Trophoblast cell (in vitro differentiated cells and primary cell): Measurements from ENCODE around the gene APRT.

Experiments
- DNase-seq, 2 donors: peaks; one replicate each; pipeline ENCODE4 v3.0.0-alpha.2; 2016
- H2AFZ ChIP-seq: 2 replicates; pipeline ENCODE4 v1.6.1; 2013; ENCODE audit warnings: low read length, moderate library complexity, mild to moderate bottlenecking; ENCODE audit not compliant: insufficient read depth, poor library complexity
- H2AK5ac ChIP-seq: 2 replicates; pipeline ENCODE4 v1.6.1; 2013; ENCODE audit warnings: mild to moderate bottlenecking, low read length
- H2BK120ac ChIP-seq: 2 replicates; pipeline ENCODE4 v1.6.1; 2013; ENCODE audit warnings: low read length, mild to moderate bottlenecking, moderate library complexity; ENCODE audit not compliant: insufficient read depth, poor library complexity
- H2BK12ac ChIP-seq: 2 replicates; pipeline ENCODE4 v1.6.1; 2013; ENCODE audit warnings: mild to moderate bottlenecking, low read length, moderate library complexity
- H2BK5ac ChIP-seq: 2 replicates; pipeline ENCODE4 v1.6.1; 2013; ENCODE audit warnings: low read length, low read depth, moderate library complexity, mild to moderate bottlenecking; ENCODE audit not compliant: poor library complexity
- H3K14ac ChIP-seq: 2 replicates; pipeline ENCODE4 v1.6.1; 2013; ENCODE audit warnings: mild to moderate bottlenecking, low read length
- H3K18ac ChIP-seq: 2 replicates; pipeline ENCODE4 v1.6.1; 2013; ENCODE audit warnings: mild to moderate bottlenecking, low read length
- H3K23ac ChIP-seq: 2 replicates; pipeline ENCODE4 v1.6.1; 2013; ENCODE audit warnings: low read length
- H3K27ac ChIP-seq: 2 replicates; pipeline ENCODE4 v1.5.1; 2013; ENCODE audit warnings: low read depth, mild to moderate bottlenecking, inconsistent platforms, low read length, moderate library complexity
- H3K27me3 ChIP-seq: 2 replicates; pipeline ENCODE4 v1.6.1; 2013; ENCODE audit warnings: inconsistent platforms, mild to moderate bottlenecking, low read length, moderate library complexity; ENCODE audit not compliant: insufficient read depth
- H3K36me3 ChIP-seq, 2 experiments: 1 replicate in 1 of 2; 2 replicates in 1 of 2; pipeline ENCODE4 v1.6.1; 2013; ENCODE audit warnings: low read length in 2 of 2, mild to moderate bottlenecking in 2 of 2, moderate library complexity in 1 of 2; ENCODE audit not compliant: insufficient read depth in 2 of 2, control insufficient read depth in 1 of 2
- H3K4ac ChIP-seq: 2 replicates; pipeline ENCODE4 v1.6.1; 2013; ENCODE audit warnings: low read depth, mild to moderate bottlenecking, low read length, moderate library complexity
- H3K4me1 ChIP-seq, 2 experiments: 1 replicate in 1 of 2; 2 replicates in 1 of 2; pipeline ENCODE4 v1.6.1; 2013; ENCODE audit warnings: low read length in 2 of 2, mild to moderate bottlenecking in 2 of 2, moderate library complexity in 1 of 2; ENCODE audit not compliant: insufficient read depth in 2 of 2, control insufficient read depth in 1 of 2
- H3K4me2 ChIP-seq: 2 replicates; pipeline ENCODE4 v1.6.1; 2013; ENCODE audit warnings: inconsistent platforms, mild to moderate bottlenecking, low read length, moderate library complexity
- H3K4me3 ChIP-seq: 2 replicates; pipeline ENCODE4 v1.5.1; 2013; ENCODE audit warnings: mild to moderate bottlenecking, low read depth, low read length, inconsistent platforms
- H3K79me1 ChIP-seq: one replicate; pipeline ENCODE4 v1.6.1; 2013; ENCODE audit warnings: low read length
- H3K79me2 ChIP-seq: 2 replicates; pipeline ENCODE4 v1.6.1; 2013; ENCODE audit warnings: low read length, mild to moderate bottlenecking; ENCODE audit not compliant: control insufficient read depth, insufficient read depth, poor library complexity
- H3K9ac ChIP-seq: 2 replicates; pipeline ENCODE4 v1.6.1; 2013; ENCODE audit warnings: mild to moderate bottlenecking, low read length
- H3K9me3 ChIP-seq: 2 replicates; pipeline ENCODE4 v1.6.1; 2013; ENCODE audit warnings: low read depth, mild to moderate bottlenecking, control low read depth, inconsistent platforms, low read length; ENCODE audit not compliant: insufficient read depth
- H4K12ac ChIP-seq: 2 replicates; pipeline ENCODE4 v1.6.1; 2013; ENCODE audit warnings: low read depth, mild to moderate bottlenecking, low read length, moderate library complexity
- H4K8ac ChIP-seq: 2 replicates; pipeline ENCODE4 v1.6.1; 2013; ENCODE audit warnings: low read depth, mild to moderate bottlenecking, low read length, moderate library complexity
- H4K91ac ChIP-seq: one replicate; pipeline ENCODE4 v1.6.1; 2013; ENCODE audit warnings: low read depth, mild to moderate bottlenecking, low read length, moderate library complexity
- WGBS: extraction: QIAGEN DNeasy Blood & Tissue Kit; methylation state at CpG from one replicate; pipeline ENCODE4 v1.1.7; 2013; ENCODE audit warnings: missing lambda C conversion rate; ENCODE audit not compliant: insufficient read length, insufficient coverage; ENCODE audit errors: extremely low coverage; 5-methylcytosine and 5-hydroxymethylcytosine counted together

APRT gene

DNA sequence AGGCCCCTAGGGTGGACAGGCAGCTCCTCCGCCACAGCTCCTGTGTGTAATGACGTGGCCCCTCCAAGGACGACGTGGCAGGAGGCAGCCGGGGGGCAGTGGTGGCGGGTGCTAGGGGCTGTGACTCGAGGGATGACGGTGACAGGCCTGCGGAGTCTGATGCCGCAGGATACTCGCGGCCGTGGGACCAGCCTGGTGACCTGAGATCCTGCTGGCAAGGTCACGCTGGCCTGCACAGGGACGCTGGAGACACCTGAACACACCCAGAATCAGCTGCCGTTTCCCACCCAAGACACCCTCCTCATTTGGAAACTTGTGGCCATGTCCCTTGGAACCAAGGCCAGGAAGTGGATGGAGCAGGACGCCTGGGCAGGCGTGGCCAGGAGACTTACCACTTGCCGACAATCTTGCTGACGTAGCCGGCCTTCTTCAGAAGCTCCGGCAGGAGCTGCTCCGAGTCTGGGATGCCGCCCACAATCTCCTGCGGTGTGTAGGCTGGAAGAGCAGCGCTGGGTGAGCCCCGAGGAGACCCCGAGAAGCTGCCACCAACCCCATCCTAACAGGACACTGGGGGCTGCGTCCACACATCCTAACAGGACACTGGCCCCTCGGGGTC is 29.0 kb upstream of the APRT start:
- Histone ChIP-seq H3K27ac (no peak overlapping the region), H4K91ac (no peak overlapping the region), H3K23ac (no peak overlapping the region), H3K79me1 (no peaks in the 10 kb centered on the region), H3K18ac (no peak overlapping the region), H4K8ac (no peak overlapping the region), H2AFZ (no peak overlapping the region), H3K14ac (no peak overlapping the region), H4K12ac (no peak overlapping the region), H2BK120ac (no peak overlapping the region), H3K9me3 (no peaks in the 10 kb centered on the region), H3K4me1 (no peaks in the 10 kb centered on the region), H2AK5ac (no peak overlapping the region), H2BK12ac (no peak overlapping the region), H3K79me2 (no peaks in the 10 kb centered on the region), H3K4me2 (no peak overlapping the region), H3K36me3 (peaks cover 29 to 38% of the 10 kb centered on the region in 2 experiments), H2BK5ac (no peak overlapping the region), H3K9ac (no peak overlapping the region), H3K27me3 (no peaks in the 10 kb centered on the region), H3K4me3 (no peak overlapping the region), H3K4ac (no peak overlapping the region)
- no CpG with 5 or more reads among the region's 30 CpGs for WGBS
- no peak for DNase-seq

DNA sequence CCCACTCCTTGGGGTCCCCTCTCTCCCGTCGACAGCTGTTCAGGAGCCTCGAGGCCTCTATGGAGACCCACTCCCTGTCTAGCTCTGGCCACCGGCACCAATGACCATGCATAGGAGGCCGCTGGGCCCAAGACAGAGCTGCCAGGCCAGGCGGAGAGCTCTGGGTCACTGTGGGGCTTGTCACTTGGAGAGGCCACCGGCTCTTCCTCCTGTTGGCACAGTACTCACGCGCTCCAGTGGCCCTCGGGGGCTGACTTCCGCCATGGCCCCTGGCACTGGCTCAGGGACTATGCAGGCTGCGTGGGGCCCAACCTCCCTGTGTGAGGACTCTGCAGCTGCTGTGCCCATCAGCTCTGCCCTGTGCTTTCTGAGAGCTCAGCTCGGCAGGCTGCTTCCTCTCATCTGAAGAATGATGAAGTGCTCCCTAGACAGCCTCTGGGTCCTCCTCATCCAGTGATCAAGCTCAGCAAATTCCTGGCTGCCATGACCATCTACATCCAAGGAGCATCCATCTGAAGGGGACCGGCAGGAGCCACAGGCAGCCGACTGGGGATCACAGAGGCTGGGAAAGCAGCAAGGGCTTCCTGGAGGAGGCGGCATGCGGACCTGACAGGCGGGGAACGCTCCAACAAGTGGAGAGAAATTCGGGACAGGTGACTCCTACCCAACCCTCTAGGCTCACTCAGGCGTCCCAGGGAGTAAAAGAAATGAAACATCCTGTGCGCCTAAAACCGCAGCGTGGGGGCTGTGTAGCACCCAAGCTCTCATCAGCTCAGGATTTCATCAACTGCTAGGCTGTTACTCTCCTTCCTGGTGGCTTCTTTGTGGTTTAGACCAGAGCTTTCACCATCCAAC is 28.2 kb upstream of the APRT start:
- Histone ChIP-seq H2AK5ac (no peak overlapping the region), H3K27ac (no peak overlapping the region), H3K23ac (no peak overlapping the region), H3K14ac (no peak overlapping the region), H3K18ac (no peak overlapping the region), H3K4me1 (no peaks in the 10 kb centered on the region), H2BK5ac (no peak overlapping the region), H3K9ac (no peak overlapping the region), H4K12ac (no peak overlapping the region), H2BK120ac (no peak overlapping the region), H3K9me3 (no peaks in the 10 kb centered on the region), H3K4ac (no peak overlapping the region), H3K36me3 (peaks cover 37 to 41% of the 10 kb centered on the region in 2 experiments), H3K4me2 (no peak overlapping the region), H3K79me2 (no peaks in the 10 kb centered on the region), H3K4me3 (peak overlapping the region; percentile 8), H3K27me3 (no peaks in the 10 kb centered on the region), H2AFZ (no peak overlapping the region), H4K91ac (no peak overlapping the region), H3K79me1 (no peaks in the 10 kb centered on the region), H2BK12ac (no peak overlapping the region), H4K8ac (no peak overlapping the region)
- no CpG with 5 or more reads among the region's 24 CpGs for WGBS
- DNase-seq: no peak

DNA sequence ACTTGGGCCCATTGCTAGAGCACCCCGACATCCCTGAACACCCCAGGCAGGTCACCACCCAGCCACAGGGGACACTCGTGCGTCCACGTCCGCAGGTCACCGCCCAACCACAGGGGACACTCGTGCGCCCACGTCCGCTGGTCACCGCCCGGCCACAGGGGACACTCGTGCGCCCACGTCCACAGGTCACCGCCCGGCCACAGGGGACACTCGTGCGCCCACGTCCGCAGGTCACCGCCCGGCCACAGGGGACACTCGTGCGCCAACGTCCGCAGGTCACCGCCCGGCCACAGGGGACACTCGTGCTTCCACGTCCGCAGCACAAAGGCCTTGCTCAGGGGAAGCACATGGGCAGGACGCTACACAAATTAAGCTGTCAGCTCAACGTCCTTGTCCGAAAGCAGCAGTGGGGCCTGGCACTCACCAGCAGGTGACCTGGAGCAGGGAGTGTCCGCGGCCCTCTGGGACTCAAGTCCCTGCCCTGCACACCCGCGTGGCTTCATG is 27.4 kb upstream of the APRT start:
- Histone ChIP-seq H4K91ac (no peak overlapping the region), H3K4ac (no peak overlapping the region), H3K23ac (no peak overlapping the region), H2BK5ac (no peak overlapping the region), H3K14ac (no peak overlapping the region), H3K79me1 (no peaks in the 10 kb centered on the region), H3K79me2 (no peaks in the 10 kb centered on the region), H2AFZ (no peak overlapping the region), H3K9me3 (no peaks in the 10 kb centered on the region), H4K12ac (no peak overlapping the region), H3K18ac (no peak overlapping the region), H2BK12ac (no peak overlapping the region), H2AK5ac (no peak overlapping the region), H3K36me3 (peaks cover 39 to 44% of the 10 kb centered on the region in 2 experiments), H4K8ac (no peak overlapping the region), H3K4me2 (no peak overlapping the region), H3K9ac (no peak overlapping the region), H3K4me3 (no peak overlapping the region), H2BK120ac (no peak overlapping the region), H3K27me3 (no peaks in the 10 kb centered on the region), H3K27ac (no peak overlapping the region), H3K4me1 (no peaks in the 10 kb centered on the region)
- WGBS: no CpG with 5 or more reads among the region's 39 CpGs
- peak; percentile 11 to 53 for DNase-seq

- Histone ChIP-seq H3K79me2 (no peaks in the 10 kb centered on the region), H3K23ac (no peak overlapping the region), H3K9ac (no peak overlapping the region), H3K4me3 (no peak overlapping the region), H2AK5ac (no peak overlapping the region), H2BK5ac (no peak overlapping the region), H3K27me3 (no peaks in the 10 kb centered on the region), H2AFZ (no peak overlapping the region), H3K27ac (no peak overlapping the region), H2BK120ac (no peak overlapping the region), H3K79me1 (no peaks in the 10 kb centered on the region), H3K4ac (no peak overlapping the region), H4K8ac (no peak overlapping the region), H2BK12ac (no peak overlapping the region), H3K9me3 (no peaks in the 10 kb centered on the region), H3K4me2 (no peak overlapping the region), H4K12ac (no peak overlapping the region), H3K18ac (no peak overlapping the region), H3K4me1 (no peaks in the 10 kb centered on the region), H4K91ac (no peak overlapping the region), H3K14ac (no peak overlapping the region), H3K36me3 (peaks cover 39 to 44% of the 10 kb centered on the region in 2 experiments)
- no peak for DNase-seq
- WGBS: no CpG with 5 or more reads among the region's 19 CpGs
These were observed 26.8 kb upstream of the APRT start for GRCh38 chr16:88838566-88838965.
